ENCODE measurements around the gene ATP8B1.

DNA sequence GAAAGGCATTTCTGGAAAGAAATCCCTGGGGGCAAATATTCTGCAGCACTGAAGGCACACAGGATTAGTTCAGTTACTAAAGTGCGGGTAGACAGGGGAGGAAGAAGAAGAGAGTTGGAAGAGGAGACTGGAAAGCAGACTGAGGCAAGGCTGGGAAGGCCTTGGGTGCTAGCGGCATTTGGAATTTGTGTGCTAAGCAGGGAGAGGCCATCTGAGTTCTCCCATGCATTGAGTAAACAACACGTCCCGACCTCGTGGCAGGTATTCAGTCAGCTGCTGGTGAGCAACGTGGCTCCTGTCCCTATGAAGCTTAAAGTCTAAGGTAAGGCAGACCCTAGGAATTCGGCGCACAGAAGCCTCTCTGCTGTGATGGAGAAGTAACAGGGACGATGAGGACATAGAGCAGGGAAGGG lies 30.7 kb downstream of the ATP8B1 start:
- TF ChIP-seq CTCF (IDR thresholded peaks at IDR 0.05): no peak
- no peak for TF ChIP-seq EZH2phosphoT487 (IDR thresholded peaks at IDR 0.05)
- TF ChIP-seq EZH2 (IDR thresholded peaks at IDR 0.05): no peak
